PC-9 (cell line): ENCODE measurements around the gene DLGAP1. TPM values are rescaled to one million over a fixed set of nuclear protein-coding genes. Genes with fewer than 3 reads are reported as not detected.

Experiments used
- BruUV-seq: library from RNA; stranded (reverse); fragments of 400-500 nt; replicated peaks from 2 replicates; lab custom pipeline; 2021; lab: Mats Ljungman, UMichigan
- CTCF ChIA-PET: fragments of 300-600 bp; sonication (Branson Sonifier 250); formaldehyde crosslinking; loops from one replicate; lab custom pipeline; 2022; ENCODE audit warnings: antibody characterized with exemption; lab: Charles Lee
- POLR2A ChIA-PET: fragments of 300-600 bp; sonication (Branson Sonifier 250); formaldehyde crosslinking; loops from one replicate; lab custom pipeline; 2022; ENCODE audit warnings: antibody characterized with exemption; ENCODE audit not compliant: unreplicated experiment; lab: Charles Lee
- DNase-seq, 2 experiments: peaks; one replicate each; pipeline versions ENCODE4 v3.0.0 to v3.0.0-alpha.2; 2015 to 2022; ENCODE audit warnings: mixed read lengths in 1 of 2
- H2AFZ ChIP-seq: fragments of 200-600 bp; sonication (generic); 2 replicates; pipeline ENCODE4 v1.8.1; 2017; ENCODE audit warnings: antibody characterized with exemption
- H3F3A ChIP-seq: fragments of 200-600 bp; sonication (generic); 2 replicates; pipeline ENCODE4 v1.8.1; 2017; ENCODE audit warnings: antibody characterized with exemption, mild to moderate bottlenecking, low read depth; ENCODE audit not compliant: insufficient read depth
- H3K27ac ChIP-seq: fragments of 200-600 bp; sonication (generic); 2 replicates; pipeline ENCODE4 v1.6.1; 2016; ENCODE audit warnings: mixed run types
- H3K27me3 ChIP-seq: fragments of 200-600 bp; sonication (generic); 2 replicates; pipeline ENCODE4 v1.6.1; 2016; ENCODE audit warnings: low read depth, mixed run types; ENCODE audit not compliant: insufficient read depth
- H3K36me3 ChIP-seq: fragments of 200-600 bp; sonication (generic); 2 replicates; pipeline ENCODE4 v1.6.1; 2016; ENCODE audit warnings: low read depth, mixed run types
- H3K4me1 ChIP-seq: fragments of 200-600 bp; sonication (generic); replicated peaks from 2 replicates; pipeline ENCODE4 v1.6.1; 2016; ENCODE audit warnings: mixed run types; ENCODE audit not compliant: insufficient read depth
- H3K4me2 ChIP-seq: fragments of 200-600 bp; sonication (generic); 2 replicates; pipeline ENCODE4 v1.6.1; 2017; ENCODE audit warnings: mixed run types
- H3K4me3 ChIP-seq: fragments of 200-600 bp; sonication (generic); 2 replicates; pipeline ENCODE4 v1.6.1; 2016; ENCODE audit warnings: mixed run types
- H3K79me2 ChIP-seq: fragments of 200-600 bp; sonication (generic); 2 replicates; pipeline ENCODE4 v1.6.1; 2017; ENCODE audit warnings: low read depth, mixed run types
- H3K9me2 ChIP-seq: fragments of 200-600 bp; sonication (generic); 2 replicates; pipeline ENCODE4 v1.8.1; 2017; ENCODE audit warnings: mild to moderate bottlenecking; ENCODE audit not compliant: insufficient read depth
- H3K9me3 ChIP-seq: fragments of 200-600 bp; sonication (generic); 2 replicates; pipeline ENCODE4 v1.8.1; 2016; ENCODE audit warnings: low read depth; ENCODE audit not compliant: insufficient read depth
- H4K20me1 ChIP-seq: fragments of 200-600 bp; sonication (generic); 2 replicates; pipeline ENCODE4 v1.8.1; 2017; ENCODE audit not compliant: insufficient read depth
- CTCF ChIP-seq: fragments of 200-600 bp; sonication (generic); conservative IDR thresholded peaks from 2 replicates; pipeline ENCODE4 v1.6.1; 2017; ENCODE audit warnings: mixed run types, antibody characterized with exemption, mild to moderate bottlenecking, moderate library complexity
- EZH2 ChIP-seq: fragments of 200-600 bp; sonication (generic); IDR thresholded peaks from 2 replicates; pipeline ENCODE4 v1.8.0; 2017; ENCODE audit warnings: antibody characterized with exemption, low read depth
- intact Hi-C: fragments of 100-400 bp; cut with micrococcal nuclease; formaldehyde crosslinking; loops from one replicate; pipeline ENCODE4 v1.10.0; 2022; ENCODE audit not compliant: unreplicated experiment
- total RNA-seq: library from RNA; stranded (reverse); gene quantifications from 2 replicates; pipeline ENCODE4 v1.2.3, GENCODE V29; 2021

Gene DLGAP1
- total RNA-seq, 1 experiment from 2014 or later, result not detected

GRCh38 chr18:4403836-4404235 is 51.3 kb downstream of the DLGAP1 start:
- H4K20me1 ChIP-seq, result no peaks in the 10 kb centered on the region
- H3K9me3 ChIP-seq, result no peaks in the 10 kb centered on the region
- ChIA-PET CTCF (no interaction called here), POLR2A (no interaction called here)
- no peak overlapping the region for H3K27ac ChIP-seq
- intact Hi-C loops, result no loop called here
- BruUV-seq, result no TSS peak
- H2AFZ ChIP-seq, result no peak overlapping the region
- H3K36me3 ChIP-seq, result no peaks in the 10 kb centered on the region
- no peak overlapping the region for H3K4me3 ChIP-seq
- H3F3A ChIP-seq, result no peaks in the 10 kb centered on the region
- no peak overlapping the region for H3K4me2 ChIP-seq
- TF ChIP-seq EZH2 (no peak), CTCF (no peak)
- H3K9me2 ChIP-seq, result no peaks in the 10 kb centered on the region
- no peak for DNase-seq
- no peaks in the 10 kb centered on the region for H3K4me1 ChIP-seq
- H3K79me2 ChIP-seq, result no peaks in the 10 kb centered on the region
- H3K27me3 ChIP-seq, result 0 out of 2 replicates have a peak, but pooled peaks cover 3% of the 10 kb centered on the region

DNA sequence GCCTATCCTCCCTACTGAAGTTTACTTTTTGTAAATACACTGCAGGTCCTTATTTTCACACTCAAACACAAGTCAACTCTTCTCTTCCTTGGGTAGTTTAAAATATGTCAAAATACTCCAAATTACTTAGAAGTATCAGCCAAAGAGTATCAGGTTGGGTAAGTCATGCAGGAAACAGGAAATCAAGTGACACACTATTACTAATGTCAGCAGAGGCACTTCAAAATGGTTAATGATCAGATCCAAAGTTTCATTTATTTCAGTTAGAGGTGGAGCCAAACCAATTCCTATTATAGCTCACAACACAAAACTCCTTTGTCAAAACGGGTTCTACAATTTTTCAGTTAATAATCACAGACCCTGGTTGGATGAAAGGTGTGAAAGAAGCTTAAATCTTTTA is 54.2 kb downstream of the DLGAP1 start:
- Histone ChIP-seq H3K79me2 (no peaks in the 10 kb centered on the region), H3F3A (no peaks in the 10 kb centered on the region), H3K4me1 (no peaks in the 10 kb centered on the region), H3K27ac (no peak overlapping the region), H3K9me2 (no peaks in the 10 kb centered on the region), H3K4me2 (no peak overlapping the region), H4K20me1 (no peaks in the 10 kb centered on the region), H3K9me3 (no peaks in the 10 kb centered on the region), H3K36me3 (no peaks in the 10 kb centered on the region), H2AFZ (no peak overlapping the region), H3K4me3 (no peak overlapping the region), H3K27me3 (peaks cover 9% of the 10 kb centered on the region)
- DNase-seq, result no peak
- ChIA-PET CTCF (no interaction called here), POLR2A (no interaction called here)
- TF ChIP-seq EZH2 (no peak), CTCF (no peak)
- BruUV-seq, result no TSS peak
- intact Hi-C loops, result no loop called here

GRCh38 chr18:4399929-4400328 is 55.2 kb downstream of the DLGAP1 start:
- ChIA-PET POLR2A (no interaction called here), CTCF (no interaction called here)
- intact Hi-C loops, result no loop called here
- H3K4me3 ChIP-seq, result no peak overlapping the region
- no peak for DNase-seq
- H3K27me3 ChIP-seq, result peaks cover 9% of the 10 kb centered on the region
- no peak overlapping the region for H3K4me2 ChIP-seq
- no peaks in the 10 kb centered on the region for H3F3A ChIP-seq
- H3K9me2 ChIP-seq, result no peaks in the 10 kb centered on the region
- no peak overlapping the region for H2AFZ ChIP-seq
- H3K36me3 ChIP-seq, result no peaks in the 10 kb centered on the region
- H3K9me3 ChIP-seq, result no peaks in the 10 kb centered on the region
- no peak overlapping the region for H3K27ac ChIP-seq
- TF ChIP-seq CTCF, result no peak
- TF ChIP-seq EZH2, result no peak
- H4K20me1 ChIP-seq, result no peaks in the 10 kb centered on the region
- no peaks in the 10 kb centered on the region for H3K79me2 ChIP-seq
- no TSS peak for BruUV-seq
- no peaks in the 10 kb centered on the region for H3K4me1 ChIP-seq
